Esophagus (tissue), 2 donors: Measurements from ENCODE around the gene MEP1A. TPM values are rescaled to one million over a fixed set of nuclear protein-coding genes. Genes with fewer than 3 reads are reported as not detected.
"Not testable (repeated sequence)": the region's sequence is repeated elsewhere in the genome, so short reads cannot be mapped to it uniquely, and the experiment has no call there.

Experiments used
- H3K27ac ChIP-seq, 2 donors: one replicate each; pipeline ENCODE4 v1.5.1; 2013; ENCODE audit warnings: low read depth in 2 of 2, mild to moderate bottlenecking in 2 of 2, inconsistent platforms in 1 of 2, low read length in 1 of 2, moderate library complexity in 1 of 2
- H3K27me3 ChIP-seq, 2 donors: one replicate each; pipeline ENCODE4 v1.6.1; 2013; ENCODE audit warnings: low read length in 2 of 2, control low read depth in 1 of 2, mild to moderate bottlenecking in 1 of 2; ENCODE audit not compliant: insufficient read depth in 2 of 2, control insufficient read depth in 1 of 2
- H3K36me3 ChIP-seq, 2 donors: one replicate each; pipeline ENCODE4 v1.6.1; 2013; ENCODE audit warnings: low read length in 1 of 2; ENCODE audit not compliant: control insufficient read depth in 2 of 2, insufficient read depth in 2 of 2
- H3K4me1 ChIP-seq, 2 donors: one replicate each; pipeline ENCODE4 v1.6.1; 2013; ENCODE audit warnings: low read length in 1 of 2; ENCODE audit not compliant: control insufficient read depth in 2 of 2, insufficient read depth in 2 of 2
- H3K4me3 ChIP-seq, 2 donors: one replicate each; pipeline ENCODE4 v1.5.1; 2013; ENCODE audit warnings: low read length in 2 of 2, mild to moderate bottlenecking in 2 of 2, low read depth in 1 of 2, moderate library complexity in 1 of 2
- H3K9me3 ChIP-seq, 2 donors: one replicate each; pipeline ENCODE4 v1.6.1; 2013; ENCODE audit warnings: mild to moderate bottlenecking in 2 of 2, low read depth in 1 of 2, low read length in 1 of 2, moderate library complexity in 1 of 2; ENCODE audit not compliant: control insufficient read depth in 2 of 2, insufficient read depth in 1 of 2
- WGBS, 2 donors: extraction: QIAGEN DNeasy Blood & Tissue Kit; methylation state at CpG; one replicate each; pipeline ENCODE4 v1.1.7; 2013; 5-methylcytosine and 5-hydroxymethylcytosine counted together
- polyA plus RNA-seq, 2 donors: library from polyadenylated mRNA; stranded (reverse); fragments of 200-250 nt; gene quantifications; one replicate each; pipeline ENCODE4 v1.2.3, GENCODE V29; 2013
- donor health status: healthy with polysubstance abuse.
- donor health status: Bipolar disorder and iron deficiency.

The MEP1A gene
- polyA plus RNA-seq, 2 donors: 0.01 TPM; not detected in 1

GRCh38 chr6:46756469-46757213, 36.5 kb upstream of the MEP1A start:
- Histone ChIP-seq H3K27me3 (no peaks in the 10 kb centered on the region), H3K36me3 (no peaks in the 10 kb centered on the region), H3K4me1 (peaks cover 0 to 2% of the 10 kb centered on the region in 2 donors), H3K9me3 (no peaks in the 10 kb centered on the region), H3K4me3 (no peak overlapping the region), H3K27ac (no peak overlapping the region)
- WGBS, 2 donors: 58 to 59% methylated on average over 7 of the region's 7 CpGs

DNA sequence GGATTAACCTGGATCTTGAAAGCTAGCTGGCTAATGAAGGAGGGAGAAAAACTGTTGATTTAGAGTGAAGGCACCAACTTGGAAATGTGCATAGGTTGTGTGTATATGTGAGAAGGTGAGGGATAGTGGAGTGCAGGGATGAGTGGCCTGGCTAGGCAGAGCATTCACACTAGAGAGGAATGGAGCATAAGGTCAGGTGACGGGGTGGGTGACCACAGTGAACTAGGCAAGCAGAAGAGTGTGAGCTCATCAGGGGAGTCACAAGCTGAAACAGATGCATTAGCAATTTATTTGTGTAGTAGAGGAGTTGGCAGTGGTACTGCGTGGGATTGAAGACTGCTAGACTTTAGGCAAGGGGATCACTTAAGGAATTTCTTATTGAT, 36.0 kb upstream of the MEP1A start:
- Histone ChIP-seq H3K27ac (no peak overlapping the region), H3K36me3 (no peaks in the 10 kb centered on the region), H3K27me3 (no peaks in the 10 kb centered on the region), H3K4me1 (peaks cover 0 to 2% of the 10 kb centered on the region in 2 donors), H3K9me3 (no peaks in the 10 kb centered on the region), H3K4me3 (no peak overlapping the region)
- 72 to 73% methylated on average over 2 of the region's 2 CpGs for WGBS, 2 donors

DNA sequence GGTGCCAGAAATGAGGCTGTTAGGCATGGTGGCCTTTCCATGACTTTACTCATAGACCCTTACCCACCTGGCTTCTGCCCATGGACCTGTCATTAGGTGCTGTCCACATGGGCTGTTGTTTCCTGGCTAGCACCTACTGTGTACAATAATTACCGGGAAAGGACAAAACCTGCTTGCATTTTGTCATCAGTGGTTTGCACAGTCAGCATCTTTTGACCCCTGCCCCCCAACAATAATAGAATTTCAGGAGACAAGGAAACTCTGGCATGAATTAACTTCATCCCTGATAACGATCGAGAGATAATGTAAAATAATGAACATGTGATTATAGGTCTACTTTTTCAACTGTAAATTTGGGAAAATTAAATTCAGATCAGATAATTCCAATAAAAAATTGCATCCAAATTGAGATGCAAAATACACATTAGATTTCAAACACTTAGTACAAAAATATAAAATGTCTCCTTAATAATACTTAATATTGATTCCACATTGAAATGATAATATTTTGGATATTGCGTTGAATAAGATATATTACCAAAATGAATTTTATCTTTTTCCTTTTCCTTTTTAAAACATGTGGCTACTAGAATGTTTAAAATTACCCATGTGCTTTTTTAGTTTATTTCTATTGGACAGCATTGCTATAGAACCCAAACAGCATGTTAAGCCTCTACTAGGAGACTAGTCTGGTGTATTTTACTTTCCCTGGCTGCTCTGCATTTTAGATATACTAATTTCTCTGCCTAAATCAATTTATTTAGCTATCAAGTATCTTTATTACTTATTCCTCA, 34.0 kb upstream of the MEP1A start:
- 92 to 93% methylated on average over 4 of the region's 4 CpGs for WGBS, 2 donors

GRCh38 chr6:46760925-46761324, 32.3 kb upstream of the MEP1A start:
- Histone ChIP-seq H3K4me1 (peaks cover 0 to 2% of the 10 kb centered on the region in 2 donors), H3K27ac (no peak overlapping the region), H3K9me3 (no peaks in the 10 kb centered on the region), H3K4me3 (no peak overlapping the region), H3K36me3 (no peaks in the 10 kb centered on the region), H3K27me3 (no peaks in the 10 kb centered on the region)
- WGBS, 2 donors: 64 to 73% methylated on average over 3 of the region's 3 CpGs

More for the DNA sequence above, 34.0 kb upstream of the MEP1A start:
- Histone ChIP-seq H3K36me3 (no peaks in the 10 kb centered on the region), H3K27me3 (no peaks in the 10 kb centered on the region), H3K9me3 (no peaks in the 10 kb centered on the region), H3K27ac (no peak overlapping the region), H3K4me1 (peaks cover 0 to 2% of the 10 kb centered on the region in 2 donors), H3K4me3 (no peak overlapping the region)

- Histone ChIP-seq H3K27ac (no peak overlapping the region), H3K27me3 (no peaks in the 10 kb centered on the region), H3K4me1 (no peaks in the 10 kb centered on the region), H3K4me3 (no peak overlapping the region), H3K9me3 (no peaks in the 10 kb centered on the region), H3K36me3 (no peaks in the 10 kb centered on the region)
- WGBS, 2 donors: 80 to 84% methylated on average over 2 of the region's 2 CpGs
Measured at GRCh38 chr6:46763466-46763865, 29.7 kb upstream of the MEP1A start.

DNA sequence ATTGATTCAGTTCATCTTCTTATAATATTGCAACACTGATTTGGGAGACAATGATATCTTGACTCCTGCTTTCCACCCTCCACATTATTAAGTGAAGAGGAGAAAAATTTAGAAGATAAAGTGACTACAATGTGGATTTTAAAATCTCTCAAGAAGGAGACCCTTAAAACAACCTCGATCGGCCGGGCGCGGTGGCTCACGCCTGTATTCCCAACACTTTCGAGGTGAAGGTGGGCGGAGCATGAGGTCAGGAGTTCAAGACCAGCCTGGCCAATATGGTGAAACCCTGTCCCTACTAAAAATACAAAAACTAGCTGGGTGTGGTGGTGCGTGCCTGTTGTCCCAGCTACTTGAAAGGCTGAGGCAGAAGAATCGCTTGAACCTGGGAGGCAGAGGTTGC, 28.9 kb upstream of the MEP1A start:
- not testable (repeated sequence) for H3K27me3 ChIP-seq, H3K36me3 ChIP-seq, H3K4me1 ChIP-seq, H3K9me3 ChIP-seq, H3K4me3 ChIP-seq, H3K27ac ChIP-seq
- 93 to 95% methylated on average over 10 of the region's 10 CpGs for WGBS, 2 donors

GRCh38 chr6:46764961-46765360, 28.2 kb upstream of the MEP1A start:
- Histone ChIP-seq H3K27me3 (no peaks in the 10 kb centered on the region), H3K9me3 (no peaks in the 10 kb centered on the region), H3K36me3 (no peaks in the 10 kb centered on the region), H3K4me1 (no peaks in the 10 kb centered on the region), H3K4me3 (no peak overlapping the region), H3K27ac (no peak overlapping the region)
- 92 to 94% methylated on average over 5 of the region's 5 CpGs for whole genome bisulfite sequencing, 2 donors

GRCh38 chr6:46772016-46772415, 21.2 kb upstream of the MEP1A start:
- H3K27ac ChIP-seq: no peak overlapping the region
- H3K9me3 ChIP-seq: no peaks in the 10 kb centered on the region
- H3K4me3 ChIP-seq: no peak overlapping the region
- H3K4me1 ChIP-seq: no peaks in the 10 kb centered on the region
- H3K36me3 ChIP-seq: no peaks in the 10 kb centered on the region
- no peaks in the 10 kb centered on the region for H3K27me3 ChIP-seq
- 88 to 91% methylated on average over 1 of the region's 1 CpG for WGBS, 2 donors

DNA sequence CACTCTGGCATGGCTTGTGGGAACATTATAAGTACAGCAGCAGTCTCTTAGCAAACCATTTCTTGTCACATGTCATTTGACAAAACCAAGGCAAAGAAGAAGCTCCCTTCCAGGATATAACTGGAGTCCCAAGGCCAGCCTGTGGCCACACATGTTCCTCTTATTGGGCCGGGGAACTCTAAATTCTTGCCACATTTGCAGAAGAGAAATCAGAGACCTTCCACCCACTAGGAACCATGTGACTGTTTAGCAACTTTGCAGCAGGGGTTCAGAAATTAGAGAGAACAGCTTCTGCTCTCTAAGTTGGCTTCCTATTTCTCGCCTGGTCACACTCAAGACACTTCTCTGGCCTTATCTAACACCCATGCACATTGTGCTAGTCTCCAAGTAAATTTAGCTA, 20.4 kb upstream of the MEP1A start:
- Histone ChIP-seq H3K27me3 (no peaks in the 10 kb centered on the region), H3K27ac (no peak overlapping the region), H3K4me1 (no peaks in the 10 kb centered on the region), H3K36me3 (no peaks in the 10 kb centered on the region), H3K4me3 (no peak overlapping the region), H3K9me3 (no peaks in the 10 kb centered on the region)
- WGBS, 2 donors: 74% methylated on average over 2 of the region's 2 CpGs
